NCI-H2196 (cell line): Measurements from ENCODE around the gene C19orf12.
"Not testable (repeated sequence)": the region's sequence is repeated elsewhere in the genome, so short reads cannot be mapped to it uniquely, and the experiment has no call there.

Experiments
- DNase-seq: peaks from one replicate; lab custom pipeline; 2025; ENCODE audit not compliant: unreplicated experiment; lab: John Stamatoyannopoulos, UW

C19orf12 gene

GRCh38 chr19:29731331-29731850 lies 16.3 kb upstream of the C19orf12 start:
- no peak for DNase-seq

DNA sequence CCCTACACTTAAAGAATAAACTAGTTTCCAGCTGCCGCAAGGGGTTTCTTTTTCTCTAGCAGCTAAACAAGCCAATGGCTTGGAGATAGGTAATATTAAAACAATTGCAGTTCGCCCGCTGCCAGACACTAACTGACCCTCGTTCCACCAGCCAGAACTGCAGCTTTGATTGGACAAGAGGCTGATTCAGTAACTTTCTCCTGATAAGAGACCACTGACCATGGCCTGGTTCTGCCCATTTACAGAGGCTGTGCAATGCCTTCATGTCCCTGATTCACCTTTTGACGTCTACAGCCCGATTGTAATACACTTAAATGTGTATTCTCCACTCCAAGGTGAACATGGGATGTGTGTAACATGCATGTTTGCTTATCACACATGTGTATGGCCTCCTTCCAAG lies 12.8 kb upstream of the C19orf12 start:
- DNase-seq: no peak

GRCh38 chr19:29724746-29725145 lies 9.7 kb upstream of the C19orf12 start:
- DNase-seq: no peak

DNA sequence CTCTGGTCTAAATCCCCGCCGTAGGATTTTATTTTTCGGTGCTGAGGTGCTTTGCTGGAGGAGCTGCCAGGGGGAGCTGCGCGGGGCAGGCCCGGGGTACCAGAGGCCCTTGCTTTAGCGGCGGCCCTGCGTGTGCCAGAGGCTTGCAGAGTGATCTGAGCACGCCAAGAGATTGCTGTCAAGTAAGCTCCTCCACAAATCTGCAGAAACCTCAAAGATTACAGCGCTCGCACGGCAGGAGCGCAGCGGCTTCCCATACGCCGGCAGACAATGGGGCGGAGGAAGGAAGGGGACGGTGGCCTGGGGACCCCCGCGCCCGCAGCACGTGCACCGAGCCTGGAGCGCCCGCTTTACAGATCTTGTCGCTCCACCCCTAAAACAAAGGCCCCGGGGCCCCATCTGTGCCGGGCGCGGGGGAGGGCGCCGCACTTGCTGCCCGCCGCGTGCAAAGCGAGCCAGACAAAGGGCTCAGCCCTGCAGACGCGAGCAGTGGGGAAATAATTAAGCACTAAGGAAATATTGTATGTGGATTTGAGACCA lies 9.1 kb upstream of the C19orf12 start:
- DNase-seq: no peak

DNA sequence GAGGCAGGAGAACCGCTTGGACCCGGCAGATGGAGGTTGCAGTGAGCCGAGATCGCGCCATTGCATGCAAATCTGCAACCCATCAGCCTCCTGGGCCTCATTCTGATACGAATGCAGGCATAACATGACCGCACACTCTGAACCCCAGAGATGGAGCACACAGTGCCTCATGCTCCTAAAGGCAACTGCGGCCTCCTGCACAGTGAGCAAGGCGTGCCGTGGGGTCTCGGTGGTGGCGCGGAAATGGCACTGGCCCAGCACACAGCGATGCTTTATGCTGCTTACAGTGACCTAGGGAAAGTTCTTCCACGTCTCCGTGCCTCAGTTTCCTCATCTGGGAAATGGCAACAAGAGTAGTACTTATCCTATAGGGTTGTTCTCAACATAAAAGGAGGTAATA lies 2.0 kb upstream of the C19orf12 start:
- no peak for DNase-seq

DNA sequence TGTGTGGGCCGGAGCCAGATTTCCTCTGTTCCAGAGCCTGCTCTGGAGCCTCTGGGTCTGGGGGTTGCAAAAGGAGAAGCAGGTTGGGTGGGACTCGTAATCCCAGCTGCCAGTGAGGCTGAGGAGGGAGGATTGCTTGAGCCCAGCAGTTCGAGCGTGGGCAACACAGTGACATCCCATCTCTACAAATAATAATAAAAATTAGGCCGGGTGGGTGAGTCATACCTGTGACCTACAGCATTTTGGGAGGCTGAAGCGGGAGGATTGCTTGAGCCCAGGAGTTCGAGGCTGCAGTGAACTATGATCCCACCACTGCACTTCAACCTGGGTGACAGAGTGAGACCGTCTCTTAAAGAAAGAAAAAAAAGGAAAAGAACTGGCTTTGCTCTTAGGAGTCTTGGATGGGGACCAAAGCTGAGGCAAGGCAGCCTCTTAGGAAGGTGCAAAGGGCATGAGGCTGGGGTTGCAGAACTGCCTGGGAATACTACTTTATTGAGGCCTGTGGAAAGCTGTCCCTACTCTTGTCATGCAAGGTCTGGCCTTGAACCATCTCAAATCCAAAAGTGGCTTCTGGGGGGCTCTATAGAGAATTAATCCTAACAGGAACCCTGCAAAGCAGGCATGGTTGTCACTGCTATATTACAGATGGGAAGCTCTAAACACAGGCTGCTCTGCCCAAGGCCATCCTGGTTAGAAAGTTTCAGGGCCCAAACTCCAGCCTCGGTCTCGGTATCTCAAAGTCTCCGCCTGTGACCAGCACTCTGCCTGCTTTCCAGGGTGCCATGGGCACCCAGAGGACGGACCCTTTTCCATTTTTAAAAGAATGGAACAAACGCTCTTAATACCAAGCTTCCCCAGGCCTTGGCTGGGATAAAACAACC lies 880 bp upstream of the C19orf12 start:
- no peak for DNase-seq

DNA sequence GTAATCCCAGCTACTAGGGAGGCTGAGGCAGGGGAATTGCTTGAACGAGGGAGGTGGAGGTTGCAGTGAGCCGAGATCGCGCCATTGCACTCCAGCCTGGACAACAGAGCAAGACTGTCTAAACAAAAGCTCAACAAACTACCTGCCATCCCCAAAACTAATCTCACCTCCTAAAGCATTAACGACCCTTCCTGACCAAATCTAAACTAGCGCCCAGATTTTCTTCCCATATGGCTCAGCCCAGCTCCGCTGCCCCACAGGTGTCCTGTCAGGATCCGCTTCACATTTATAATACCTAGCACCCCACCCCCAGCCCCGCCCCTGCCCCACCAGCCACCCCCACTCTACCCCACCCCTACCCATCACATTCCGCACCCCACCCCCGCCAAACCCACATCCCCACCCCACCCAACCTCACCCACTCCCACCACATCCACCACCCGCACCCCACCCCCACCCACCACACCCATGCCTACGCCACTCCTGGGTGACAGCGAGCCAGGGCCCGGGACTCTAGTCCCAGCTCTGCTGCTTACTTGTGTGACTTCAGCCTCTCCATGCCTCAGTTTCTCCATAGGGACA lies 599 bp downstream of the C19orf12 start:
- DNase-seq: no peak

DNA sequence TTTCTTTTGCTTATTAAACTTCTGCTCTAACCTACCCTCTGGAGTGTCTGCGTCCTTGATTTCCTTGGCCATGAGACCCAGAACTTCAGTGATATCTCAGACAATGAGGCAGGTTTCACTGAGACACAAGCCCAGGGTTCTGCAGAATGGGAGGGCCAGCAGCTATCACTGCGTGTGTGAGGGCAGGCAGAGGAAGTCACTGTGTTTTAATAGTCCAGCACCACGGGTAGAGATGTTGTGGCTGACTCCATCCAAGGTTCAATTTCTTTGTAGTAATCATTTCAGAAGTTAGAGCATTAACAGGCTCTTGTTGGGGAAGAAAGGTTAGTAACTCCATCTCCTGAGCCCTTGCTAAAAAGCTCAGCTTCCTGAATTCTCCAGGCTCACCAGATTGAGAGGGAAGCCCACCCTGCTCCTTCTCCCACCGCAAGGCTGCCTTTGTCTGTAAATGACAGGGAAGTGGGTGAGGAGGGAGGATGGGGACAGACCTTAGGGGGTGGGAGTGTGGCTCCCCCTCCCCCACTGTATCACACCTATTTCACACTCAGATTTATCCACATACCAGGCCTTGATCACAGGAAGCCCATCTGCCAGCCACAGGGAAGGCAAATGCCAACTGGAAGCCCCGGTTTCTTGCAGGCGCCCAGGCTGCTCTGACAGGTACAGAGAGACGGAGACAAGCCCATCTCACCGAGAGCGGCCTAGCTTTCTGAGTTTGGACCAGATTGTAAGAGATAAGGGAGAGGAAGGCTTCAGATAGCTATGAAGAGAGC lies 2.1 kb downstream of the C19orf12 start:
- no peak for DNase-seq

GRCh38 chr19:29711584-29712132 lies 3.4 kb downstream of the C19orf12 start:
- no peak for DNase-seq

- DNase-seq: not testable (repeated sequence)
These were observed 5.6 kb downstream of the C19orf12 start for GRCh38 chr19:29709440-29709798.

- no peak for DNase-seq
These were observed 6.3 kb downstream of the C19orf12 start for GRCh38 chr19:29708554-29709439.

- no peak for DNase-seq
These were observed 8.4 kb downstream of the C19orf12 start for GRCh38 chr19:29706635-29707034.

DNA sequence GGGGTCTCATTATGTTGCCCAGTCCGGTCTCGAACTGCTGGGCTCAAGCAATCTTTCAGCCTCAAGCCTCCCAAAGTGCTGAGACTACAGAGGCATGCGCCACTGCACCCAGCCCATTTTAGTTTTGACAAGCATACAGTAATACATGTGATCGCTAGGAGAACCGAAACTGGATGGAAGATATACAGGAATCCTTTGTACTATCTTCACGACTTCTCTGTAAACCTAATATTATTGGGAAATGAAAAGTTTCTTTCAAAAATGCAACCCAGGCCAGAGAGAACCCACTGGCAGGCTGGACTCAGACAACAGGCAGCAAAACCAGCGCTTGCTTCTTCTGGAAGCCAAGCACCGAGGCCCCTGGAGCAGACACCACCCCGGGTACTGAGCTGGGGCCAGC lies 9.4 kb downstream of the C19orf12 start:
- DNase-seq: no peak

DNA sequence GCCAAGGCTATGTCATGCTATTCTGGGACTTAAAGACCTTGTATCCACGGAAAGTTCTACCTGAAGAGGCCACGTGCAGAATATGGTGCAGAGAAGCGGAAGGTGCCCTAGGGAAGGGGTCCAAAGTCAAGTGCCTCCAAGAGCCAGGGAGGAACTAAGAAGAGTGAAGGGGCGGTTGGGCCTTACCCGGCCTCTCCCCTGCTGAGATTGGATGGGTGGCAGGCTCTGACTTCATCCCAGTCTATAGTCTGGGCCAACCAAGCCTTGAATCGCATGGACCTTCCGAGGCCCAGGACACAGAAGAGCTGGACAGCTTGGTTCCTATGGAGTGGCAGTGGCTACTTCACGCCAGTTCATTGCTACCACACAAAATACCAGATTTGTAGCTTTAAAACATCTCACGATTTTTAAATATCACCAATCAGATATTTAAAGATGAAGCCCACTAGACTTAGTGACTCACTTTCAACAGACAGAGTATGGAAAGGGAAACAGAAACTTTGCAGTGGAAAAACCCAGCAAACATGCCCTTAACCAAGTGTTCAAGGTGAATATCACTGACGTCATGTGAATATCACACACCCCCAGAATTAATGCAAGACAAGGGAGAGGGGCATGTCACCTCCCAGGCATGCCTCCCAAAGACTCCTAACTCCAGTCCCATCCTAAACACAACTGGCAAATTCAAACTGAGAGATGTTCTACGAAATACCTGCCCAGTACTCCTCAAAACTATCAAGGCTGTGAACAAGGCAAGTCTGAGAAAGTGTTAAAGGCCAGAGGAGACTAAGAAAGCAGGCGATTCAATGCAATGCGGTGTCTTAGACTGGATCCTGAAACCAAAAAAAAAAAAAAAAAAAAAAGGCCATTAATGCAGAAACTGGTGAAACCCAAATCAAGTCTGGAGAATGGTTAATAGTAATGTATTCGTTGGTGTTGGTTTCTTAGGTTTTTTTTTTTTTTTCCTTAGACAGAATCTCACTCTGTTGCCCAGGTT lies 10.2 kb downstream of the C19orf12 start:
- no peak for DNase-seq

GRCh38 chr19:29702963-29703320 lies 12.1 kb downstream of the C19orf12 start:
- DNase-seq: no peak

DNA sequence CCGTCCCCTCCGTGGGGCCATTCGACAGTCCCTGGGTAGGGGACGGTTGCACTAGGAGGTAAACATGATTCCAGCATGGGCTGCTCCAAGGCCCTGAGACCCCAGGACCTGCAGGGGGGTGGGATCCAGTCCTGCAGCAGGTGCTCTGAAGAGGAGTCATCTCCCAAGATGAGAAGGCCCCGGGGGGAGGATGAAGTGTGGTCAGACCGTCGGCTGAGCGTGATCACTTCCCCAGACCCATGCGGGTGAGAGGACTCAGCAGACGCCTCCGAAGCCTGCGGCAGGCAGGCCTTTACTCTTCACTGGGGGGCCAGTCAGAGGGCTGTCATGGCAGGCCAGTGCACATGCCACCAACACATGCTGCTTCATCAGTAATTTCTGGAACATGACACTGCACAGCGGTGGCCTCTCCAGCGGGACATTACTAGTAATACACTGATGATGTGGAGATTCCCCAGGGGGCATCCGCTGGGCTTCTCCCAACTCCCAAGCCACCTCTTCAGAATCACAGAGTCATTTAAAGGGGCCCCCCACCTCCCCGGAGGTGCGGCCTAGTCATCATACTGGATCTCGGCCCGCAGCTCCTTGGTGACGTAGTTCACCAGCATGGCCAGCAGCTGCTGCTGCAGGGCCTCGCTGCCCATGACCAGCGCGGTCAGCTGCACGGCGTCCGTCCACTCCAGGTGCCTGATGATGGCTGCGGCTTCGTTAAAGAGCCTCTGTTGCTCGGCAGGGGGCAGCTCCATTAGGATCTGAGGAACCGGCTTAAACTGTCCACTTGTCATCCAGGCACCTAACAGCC lies 12.7 kb downstream of the C19orf12 start:
- DNase-seq: no peak

DNA sequence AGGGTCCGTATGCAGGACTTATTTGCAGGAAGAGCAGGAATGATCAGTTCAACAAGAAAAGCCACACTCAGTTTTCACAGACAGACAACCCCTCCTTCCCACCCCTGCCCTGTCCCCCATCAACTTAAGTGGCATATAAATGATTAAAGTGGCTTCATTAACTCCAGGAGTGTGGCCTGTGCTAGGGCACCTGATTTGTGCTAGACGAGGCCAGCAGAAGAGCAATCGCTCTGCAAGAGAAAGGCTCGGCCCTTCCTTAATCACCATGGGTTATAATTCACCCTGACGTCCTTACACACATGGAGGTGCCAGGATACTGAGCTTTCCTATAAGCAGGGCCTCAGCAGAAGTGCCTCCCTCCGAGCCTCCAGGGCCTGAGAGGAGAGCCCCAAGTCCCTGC lies 14.6 kb downstream of the C19orf12 start:
- no peak for DNase-seq

GRCh38 chr19:29699861-29700260 lies 15.2 kb downstream of the C19orf12 start:
- DNase-seq: no peak
